Liver (tissue), 9 donors: ENCODE results near the gene TPRX1. TPM values are rescaled to one million over a fixed set of nuclear protein-coding genes. Genes with fewer than 3 reads are reported as not detected.

Experiments used
- DNase-seq: peaks from one replicate; pipeline ENCODE4 v3.0.0-alpha.2; 2017; ENCODE audit warnings: low spot score
- H3K27ac ChIP-seq, 2 donors: one replicate each; pipeline ENCODE4 v1.7.0; 2013; ENCODE audit warnings: inconsistent platforms in 2 of 2, low read length in 2 of 2, control low read depth in 1 of 2, low read depth in 1 of 2, mild to moderate bottlenecking in 1 of 2
- H3K27me3 ChIP-seq, 4 donors: one replicate each; pipeline versions ENCODE4 v1.6.1 to v1.7.0; 2013; ENCODE audit warnings: low read length in 3 of 4, inconsistent platforms in 1 of 4, mild to moderate bottlenecking in 1 of 4, moderate library complexity in 1 of 4; ENCODE audit not compliant: control insufficient read depth in 4 of 4, insufficient read depth in 4 of 4
- H3K36me3 ChIP-seq, 4 donors: one replicate each; pipeline versions ENCODE4 v1.6.1 to v1.7.0; 2013; ENCODE audit warnings: low read length in 3 of 4, mild to moderate bottlenecking in 3 of 4, low read depth in 1 of 4, moderate library complexity in 1 of 4; ENCODE audit not compliant: control insufficient read depth in 4 of 4, insufficient read depth in 3 of 4
- H3K4me1 ChIP-seq, 4 donors: one replicate each; pipeline versions ENCODE4 v1.6.1 to v1.7.0; 2013; ENCODE audit warnings: low read length in 3 of 4, mild to moderate bottlenecking in 3 of 4, moderate library complexity in 1 of 4; ENCODE audit not compliant: control insufficient read depth in 4 of 4, insufficient read depth in 4 of 4
- H3K4me3 ChIP-seq, 3 donors: one replicate each; pipeline versions ENCODE4 v1.6.1 to v1.7.0; 2013; ENCODE audit warnings: low read length in 3 of 3, control low read depth in 1 of 3, low read depth in 1 of 3, mild to moderate bottlenecking in 1 of 3
- H3K9ac ChIP-seq, 2 donors: one replicate each; pipeline ENCODE4 v1.7.0; 2013; ENCODE audit warnings: low read length in 2 of 2, mild to moderate bottlenecking in 2 of 2, moderate library complexity in 2 of 2, control low read depth in 1 of 2, low read depth in 1 of 2
- H3K9me3 ChIP-seq, 4 donors: one replicate each; pipeline versions ENCODE4 v1.6.1 to v1.7.0; 2013; ENCODE audit warnings: low read length in 3 of 4; ENCODE audit not compliant: control insufficient read depth in 4 of 4
- EGR1 ChIP-seq, 2 donors: IDR thresholded peaks; 2 replicates each; pipeline ENCODE4 v1.6.1; 2016 to 2018; ENCODE audit warnings: antibody characterized with exemption in 2 of 2, low read depth in 2 of 2
- FOXA1 ChIP-seq: IDR thresholded peaks from 2 replicates; pipeline ENCODE4 v1.6.1; 2016; ENCODE audit warnings: antibody characterized with exemption
- FOXA2 ChIP-seq: IDR thresholded peaks from 2 replicates; pipeline ENCODE4 v1.6.1; 2016; ENCODE audit warnings: antibody characterized with exemption
- GABPA ChIP-seq, 2 donors: IDR thresholded peaks in 1 of 2; conservative IDR thresholded peaks in 1 of 2; 2 replicates each; pipeline ENCODE4 v1.6.1; 2016; ENCODE audit warnings: antibody characterized with exemption in 2 of 2, mild to moderate bottlenecking in 1 of 2, moderate library complexity in 1 of 2
- HNF4A ChIP-seq, 2 donors: conservative IDR thresholded peaks; 2 replicates each; pipeline ENCODE4 v1.6.1; 2016; ENCODE audit warnings: antibody characterized with exemption in 2 of 2, mild to moderate bottlenecking in 2 of 2
- HNF4G ChIP-seq: IDR thresholded peaks from 2 replicates; pipeline ENCODE4 v1.6.1; 2016; ENCODE audit warnings: antibody characterized with exemption
- JUND ChIP-seq, 2 donors: IDR thresholded peaks; 2 replicates each; pipeline ENCODE4 v1.6.1; 2016; ENCODE audit warnings: antibody characterized with exemption in 2 of 2
- RXRA ChIP-seq, 2 donors: IDR thresholded peaks; 2 replicates each; pipeline ENCODE4 v1.6.1; 2017 to 2018; ENCODE audit warnings: antibody characterized with exemption in 2 of 2, mild to moderate bottlenecking in 1 of 2
- SP1 ChIP-seq: IDR thresholded peaks from 2 replicates; pipeline ENCODE4 v1.6.1; 2018; ENCODE audit warnings: antibody characterized with exemption, mild to moderate bottlenecking
- YY1 ChIP-seq: IDR thresholded peaks from 2 replicates; pipeline ENCODE4 v1.6.1; 2016; ENCODE audit warnings: antibody characterized with exemption, mild to moderate bottlenecking
- ZBTB33 ChIP-seq: IDR thresholded peaks from 2 replicates; pipeline ENCODE4 v1.6.1; 2016; ENCODE audit warnings: antibody characterized with exemption
- WGBS: extraction: QIAGEN DNeasy Blood & Tissue Kit; methylation state at CpG from one replicate; pipeline ENCODE4 v1.1.7; 2013; 5-methylcytosine and 5-hydroxymethylcytosine counted together
- polyA plus RNA-seq, 2 donors: library from polyadenylated mRNA; stranded (reverse) in 1 of 2; unstranded in 1 of 2; fragments of 200-250 nt in 1 of 2; fragments of >200 nt in 1 of 2; fragmentation: Nextera tagmentation in 1 of 2; extraction: Ambion mirVana in 1 of 2; gene quantifications; one replicate each; pipeline versions ENCODE4 v1.2.1 to v1.2.3, GENCODE V29; 2013 to 2015
- total RNA-seq, 2 donors: library from RNA; depleted of rRNA; stranded (reverse); fragments of >200 nt; gene quantifications; one replicate each; pipeline ENCODE4 v1.2.3, GENCODE V29; 2014
- TF ChIP-seq, protein P1 (sequence below): IDR thresholded peaks from 2 replicates; pipeline ENCODE4 v1.6.1; 2016; ENCODE audit warnings: antibody characterized with exemption
- TF ChIP-seq, protein P2 (sequence below): fragments of 150-350 bp; IDR thresholded peaks from 2 replicates; pipeline ENCODE4 v1.5.1; 2017; ENCODE audit warnings: improper control_type of control experiment, low read depth, low read length; ENCODE audit not compliant: missing input control
- TF ChIP-seq, protein P3 (sequence below): IDR thresholded peaks from 2 replicates; pipeline ENCODE4 v1.6.1; 2016; ENCODE audit warnings: antibody characterized with exemption, mild to moderate bottlenecking
- donor health status: healthy.
- donor health status: healthy.
- donor health status: healthy.
- donor health status: healthy.
- donor health status: healthy.

TPRX1 gene
- total and polyA plus RNA-seq, 4 donors: not detected

DNA sequence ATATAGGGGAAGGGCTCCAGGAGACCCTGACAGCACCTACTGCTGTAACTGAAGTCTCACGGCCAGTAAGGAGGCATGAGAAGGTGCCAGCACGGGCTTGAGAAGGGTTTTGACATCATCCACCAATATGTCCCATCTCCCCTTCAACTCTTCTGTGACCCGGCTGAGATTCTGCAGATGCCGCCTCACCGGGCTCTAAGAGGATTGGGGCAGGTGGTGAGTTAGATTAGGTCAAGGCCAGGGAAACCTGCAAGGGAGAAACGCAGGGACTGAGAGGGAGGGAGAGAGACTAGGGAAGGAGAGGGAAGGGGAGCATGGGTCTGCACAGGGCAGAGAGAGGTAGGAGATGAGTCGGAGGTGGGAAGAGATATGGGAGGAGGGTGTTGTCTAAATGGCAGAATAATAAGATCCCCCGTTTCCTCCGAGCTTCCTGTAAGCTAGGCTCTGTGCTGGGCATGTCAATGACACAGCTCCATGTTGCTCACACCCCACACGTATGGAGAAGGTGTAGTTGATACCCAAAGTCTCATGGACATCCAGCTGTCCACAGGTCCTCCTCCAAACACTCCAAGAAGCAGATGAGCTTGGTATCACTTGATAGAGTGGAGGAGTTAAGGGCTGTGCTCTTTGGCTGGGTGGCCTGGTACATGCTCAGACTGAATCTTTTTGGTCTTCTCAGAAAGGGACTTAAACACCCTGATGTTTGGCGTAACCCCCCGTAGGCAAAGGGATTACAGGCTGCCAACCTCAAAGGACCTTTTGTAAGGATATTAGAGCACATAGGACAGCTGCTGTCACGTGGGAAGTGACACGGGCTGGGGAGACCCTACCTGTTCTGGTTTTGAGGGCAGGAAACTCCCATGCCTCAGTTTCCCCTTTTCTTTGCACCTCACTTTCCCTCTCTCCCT is 6.1 kb downstream of the TPRX1 start:
- 51% methylated on average over 14 of the region's 14 CpGs for WGBS
- H3K27ac ChIP-seq: no peak overlapping the region

DNA sequence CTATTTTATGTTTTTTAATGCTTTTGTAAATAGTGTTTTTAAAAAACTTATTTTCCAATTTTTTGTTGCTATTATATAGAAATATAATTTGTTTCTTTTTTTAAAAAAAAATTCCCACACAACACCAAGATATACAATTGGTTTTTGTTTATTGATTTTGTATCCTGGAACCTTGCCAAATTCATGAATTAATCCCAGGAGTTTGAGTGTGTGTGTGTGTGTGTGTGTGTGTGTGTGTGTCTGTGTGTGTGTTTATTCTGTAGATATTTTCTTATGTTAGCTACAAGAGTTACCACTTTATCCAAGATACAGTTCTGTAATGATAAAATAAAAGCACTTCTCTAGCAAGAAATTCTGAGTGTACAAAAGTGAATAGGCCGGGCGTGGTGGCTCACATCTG is 7.6 kb downstream of the TPRX1 start:
- H3K9ac ChIP-seq: no peak overlapping the region
- H3K27me3 ChIP-seq: no peaks in the 10 kb centered on the region
- no peaks in the 10 kb centered on the region for H3K4me1 ChIP-seq
- no peaks in the 10 kb centered on the region for H3K9me3 ChIP-seq
- H3K27ac ChIP-seq: no peak overlapping the region
- DNase-seq: no peak
- WGBS: 94% methylated on average over 2 of the region's 2 CpGs
- H3K4me3 ChIP-seq: no peak overlapping the region
- no peaks in the 10 kb centered on the region for H3K36me3 ChIP-seq
- TF ChIP-seq HNF4A (conservative IDR thresholded peaks at IDR 0.05): no peak
- TF ChIP-seq HNF4G: no peak
- TF ChIP-seq, protein P1, sequence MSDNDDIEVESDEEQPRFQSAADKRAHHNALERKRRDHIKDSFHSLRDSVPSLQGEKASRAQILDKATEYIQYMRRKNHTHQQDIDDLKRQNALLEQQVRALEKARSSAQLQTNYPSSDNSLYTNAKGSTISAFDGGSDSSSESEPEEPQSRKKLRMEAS: no peak
- no peak for TF ChIP-seq EGR1 (IDR thresholded peaks at IDR 0.05; ENCODE audit: low read depth in 2 of 2)
- TF ChIP-seq FOXA1: no peak
- TF ChIP-seq RXRA (IDR thresholded peaks at IDR 0.05): no peak
- TF ChIP-seq, protein P2, sequence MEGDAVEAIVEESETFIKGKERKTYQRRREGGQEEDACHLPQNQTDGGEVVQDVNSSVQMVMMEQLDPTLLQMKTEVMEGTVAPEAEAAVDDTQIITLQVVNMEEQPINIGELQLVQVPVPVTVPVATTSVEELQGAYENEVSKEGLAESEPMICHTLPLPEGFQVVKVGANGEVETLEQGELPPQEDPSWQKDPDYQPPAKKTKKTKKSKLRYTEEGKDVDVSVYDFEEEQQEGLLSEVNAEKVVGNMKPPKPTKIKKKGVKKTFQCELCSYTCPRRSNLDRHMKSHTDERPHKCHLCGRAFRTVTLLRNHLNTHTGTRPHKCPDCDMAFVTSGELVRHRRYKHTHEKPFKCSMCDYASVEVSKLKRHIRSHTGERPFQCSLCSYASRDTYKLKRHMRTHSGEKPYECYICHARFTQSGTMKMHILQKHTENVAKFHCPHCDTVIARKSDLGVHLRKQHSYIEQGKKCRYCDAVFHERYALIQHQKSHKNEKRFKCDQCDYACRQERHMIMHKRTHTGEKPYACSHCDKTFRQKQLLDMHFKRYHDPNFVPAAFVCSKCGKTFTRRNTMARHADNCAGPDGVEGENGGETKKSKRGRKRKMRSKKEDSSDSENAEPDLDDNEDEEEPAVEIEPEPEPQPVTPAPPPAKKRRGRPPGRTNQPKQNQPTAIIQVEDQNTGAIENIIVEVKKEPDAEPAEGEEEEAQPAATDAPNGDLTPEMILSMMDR: no peak
- TF ChIP-seq ZBTB33: no peak
- no peak for TF ChIP-seq GABPA (IDR thresholded peaks at IDR 0.05 in 1 of 2, conservative IDR thresholded peaks at IDR 0.05 in 1 of 2)
- TF ChIP-seq FOXA2: no peak
- TF ChIP-seq JUND (IDR thresholded peaks at IDR 0.05): no peak
- no peak for TF ChIP-seq YY1
- TF ChIP-seq SP1: no peak

More for the DNA sequence above, 6.1 kb downstream of the TPRX1 start:
- H3K36me3 ChIP-seq: no peaks in the 10 kb centered on the region
- H3K9ac ChIP-seq: no peak overlapping the region
- H3K4me1 ChIP-seq: no peaks in the 10 kb centered on the region
- H3K4me3 ChIP-seq: no peak overlapping the region
- no peak for DNase-seq
- H3K9me3 ChIP-seq: no peaks in the 10 kb centered on the region
- no peak for TF ChIP-seq GABPA (IDR thresholded peaks at IDR 0.05 in 1 of 2, conservative IDR thresholded peaks at IDR 0.05 in 1 of 2)
- TF ChIP-seq ZBTB33: no peak
- TF ChIP-seq EGR1 (IDR thresholded peaks at IDR 0.05; ENCODE audit: low read depth in 2 of 2): no peak
- TF ChIP-seq, protein P3, sequence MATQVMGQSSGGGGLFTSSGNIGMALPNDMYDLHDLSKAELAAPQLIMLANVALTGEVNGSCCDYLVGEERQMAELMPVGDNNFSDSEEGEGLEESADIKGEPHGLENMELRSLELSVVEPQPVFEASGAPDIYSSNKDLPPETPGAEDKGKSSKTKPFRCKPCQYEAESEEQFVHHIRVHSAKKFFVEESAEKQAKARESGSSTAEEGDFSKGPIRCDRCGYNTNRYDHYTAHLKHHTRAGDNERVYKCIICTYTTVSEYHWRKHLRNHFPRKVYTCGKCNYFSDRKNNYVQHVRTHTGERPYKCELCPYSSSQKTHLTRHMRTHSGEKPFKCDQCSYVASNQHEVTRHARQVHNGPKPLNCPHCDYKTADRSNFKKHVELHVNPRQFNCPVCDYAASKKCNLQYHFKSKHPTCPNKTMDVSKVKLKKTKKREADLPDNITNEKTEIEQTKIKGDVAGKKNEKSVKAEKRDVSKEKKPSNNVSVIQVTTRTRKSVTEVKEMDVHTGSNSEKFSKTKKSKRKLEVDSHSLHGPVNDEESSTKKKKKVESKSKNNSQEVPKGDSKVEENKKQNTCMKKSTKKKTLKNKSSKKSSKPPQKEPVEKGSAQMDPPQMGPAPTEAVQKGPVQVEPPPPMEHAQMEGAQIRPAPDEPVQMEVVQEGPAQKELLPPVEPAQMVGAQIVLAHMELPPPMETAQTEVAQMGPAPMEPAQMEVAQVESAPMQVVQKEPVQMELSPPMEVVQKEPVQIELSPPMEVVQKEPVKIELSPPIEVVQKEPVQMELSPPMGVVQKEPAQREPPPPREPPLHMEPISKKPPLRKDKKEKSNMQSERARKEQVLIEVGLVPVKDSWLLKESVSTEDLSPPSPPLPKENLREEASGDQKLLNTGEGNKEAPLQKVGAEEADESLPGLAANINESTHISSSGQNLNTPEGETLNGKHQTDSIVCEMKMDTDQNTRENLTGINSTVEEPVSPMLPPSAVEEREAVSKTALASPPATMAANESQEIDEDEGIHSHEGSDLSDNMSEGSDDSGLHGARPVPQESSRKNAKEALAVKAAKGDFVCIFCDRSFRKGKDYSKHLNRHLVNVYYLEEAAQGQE: no peak
- no peak for TF ChIP-seq HNF4G
- H3K27me3 ChIP-seq: no peaks in the 10 kb centered on the region
